Tibial artery (tissue), 4 donors: Measurements from ENCODE around the gene ROR1.

Source experiments
- DNase-seq, 2 donors: peaks; one replicate each; pipeline ENCODE4 v3.0.0-alpha.2; 2019
- H3K27ac ChIP-seq, 2 donors: fragments of 200-600 bp; sonication (generic) in 1 of 2; 1 replicate in 1 of 2; 2 replicates in 1 of 2; pipeline ENCODE4 v1.5.1; 2018 to 2019; ENCODE audit warnings: mild to moderate bottlenecking in 1 of 2
- H3K27me3 ChIP-seq, 2 donors: fragments of 200-600 bp; sonication (generic) in 1 of 2; one replicate each; pipeline versions ENCODE4 v1.5.1 to v1.6.0; 2016 to 2019
- H3K36me3 ChIP-seq, 3 donors: fragments of 200-600 bp; sonication (generic) in 2 of 3; one replicate each; pipeline ENCODE4 v1.5.1; 2016 to 2019; ENCODE audit warnings: mild to moderate bottlenecking in 2 of 3
- H3K4me1 ChIP-seq, 4 donors: fragments of 200-600 bp; sonication (generic) in 2 of 4; 1 replicate in 3 of 4; 2 replicates in 1 of 4; pipeline ENCODE4 v1.5.1; 2016 to 2019
- H3K4me3 ChIP-seq, 2 donors: fragments of 200-600 bp; sonication (generic) in 1 of 2; 1 replicate in 1 of 2; 2 replicates in 1 of 2; pipeline ENCODE4 v1.5.1; 2018 to 2019; ENCODE audit warnings: mild to moderate bottlenecking in 2 of 2
- H3K9me3 ChIP-seq, 3 donors: fragments of 200-600 bp; sonication (generic) in 1 of 3; one replicate each; pipeline ENCODE4 v1.5.1; 2016 to 2019
- CTCF ChIP-seq, 2 experiments: fragments of 200-600 bp in 1 of 2; fragments of 450-650 bp in 1 of 2; IDR thresholded peaks; one replicate each; pipeline ENCODE4 v1.5.1; 2017 to 2019; ENCODE audit warnings: antibody characterized with exemption in 2 of 2, mild to moderate bottlenecking in 1 of 2, moderate library complexity in 1 of 2
- intact Hi-C: fragments of 100-400 bp; cut with DNase I; formaldehyde crosslinking; loops from one replicate; pipeline ENCODE4 v1.15.0; 2023; ENCODE audit warnings: low total_unique reads

Gene ROR1

GRCh38 chr1:63873751-63874150 is 99.9 kb downstream of the ROR1 start:
- DNase-seq: no peak
- intact Hi-C loops: no loop called here
- Histone ChIP-seq H3K9me3 (no peaks in the 10 kb centered on the region), H3K27me3 (no peaks in the 10 kb centered on the region), H3K27ac (peak overlapping the region; percentile 36 to 53), H3K36me3 (no peaks in the 10 kb centered on the region), H3K4me1 (peaks cover 0 to 66% (median 32%) of the 10 kb centered on the region in 4 donors), H3K4me3 (no peak overlapping the region)
- peak in 1 of 2 experiments; percentile 27 for TF ChIP-seq CTCF (IDR thresholded peaks at IDR 0.05)

GRCh38 chr1:63874278-63874880 is 100.6 kb downstream of the ROR1 start:
- DNase-seq: no peak
- intact Hi-C loops: no loop called here
- Histone ChIP-seq H3K27me3 (no peaks in the 10 kb centered on the region), H3K9me3 (no peaks in the 10 kb centered on the region), H3K27ac (peak overlapping the region; percentile 36 to 53), H3K36me3 (no peaks in the 10 kb centered on the region), H3K4me1 (peaks cover 0 to 69% (median 35%) of the 10 kb centered on the region in 4 donors), H3K4me3 (no peak overlapping the region)
- no peak for TF ChIP-seq CTCF (IDR thresholded peaks at IDR 0.05)

GRCh38 chr1:63875636-63876035 is 101.8 kb downstream of the ROR1 start:
- H3K27me3 ChIP-seq: no peaks in the 10 kb centered on the region
- no peaks in the 10 kb centered on the region for H3K9me3 ChIP-seq
- H3K36me3 ChIP-seq: no peaks in the 10 kb centered on the region
- H3K27ac ChIP-seq: peak overlapping the region in 1 of 2 donors; percentile 53
- intact Hi-C loops: no loop called here
- no peak overlapping the region for H3K4me3 ChIP-seq
- peaks cover 0 to 81% (median 36%) of the 10 kb centered on the region in 4 donors for H3K4me1 ChIP-seq
- DNase-seq: no peak
- no peak for TF ChIP-seq CTCF (IDR thresholded peaks at IDR 0.05)

GRCh38 chr1:63877021-63877767 is 103.4 kb downstream of the ROR1 start:
- H3K27ac ChIP-seq: peak overlapping the region; percentile 17 to 30
- H3K4me1 ChIP-seq: peaks cover 0 to 94% (median 37%) of the 10 kb centered on the region in 4 donors
- no peaks in the 10 kb centered on the region for H3K9me3 ChIP-seq
- H3K4me3 ChIP-seq: no peak overlapping the region
- no peak for TF ChIP-seq CTCF (IDR thresholded peaks at IDR 0.05)
- DNase-seq: no peak
- no peaks in the 10 kb centered on the region for H3K36me3 ChIP-seq
- H3K27me3 ChIP-seq: no peaks in the 10 kb centered on the region
- intact Hi-C loops: no loop called here

GRCh38 chr1:63877816-63878215 is 104.0 kb downstream of the ROR1 start:
- H3K27ac ChIP-seq: peak overlapping the region in 1 of 2 donors; percentile 20
- no peaks in the 10 kb centered on the region for H3K27me3 ChIP-seq
- DNase-seq: no peak
- TF ChIP-seq CTCF (IDR thresholded peaks at IDR 0.05): no peak
- H3K36me3 ChIP-seq: no peaks in the 10 kb centered on the region
- H3K4me1 ChIP-seq: peaks cover 0 to 100% (median 43%) of the 10 kb centered on the region in 4 donors
- H3K9me3 ChIP-seq: no peaks in the 10 kb centered on the region
- intact Hi-C loops: no loop called here
- no peak overlapping the region for H3K4me3 ChIP-seq
